ENCODE measurements around the gene ZMIZ1.

ZMIZ1 gene

DNA sequence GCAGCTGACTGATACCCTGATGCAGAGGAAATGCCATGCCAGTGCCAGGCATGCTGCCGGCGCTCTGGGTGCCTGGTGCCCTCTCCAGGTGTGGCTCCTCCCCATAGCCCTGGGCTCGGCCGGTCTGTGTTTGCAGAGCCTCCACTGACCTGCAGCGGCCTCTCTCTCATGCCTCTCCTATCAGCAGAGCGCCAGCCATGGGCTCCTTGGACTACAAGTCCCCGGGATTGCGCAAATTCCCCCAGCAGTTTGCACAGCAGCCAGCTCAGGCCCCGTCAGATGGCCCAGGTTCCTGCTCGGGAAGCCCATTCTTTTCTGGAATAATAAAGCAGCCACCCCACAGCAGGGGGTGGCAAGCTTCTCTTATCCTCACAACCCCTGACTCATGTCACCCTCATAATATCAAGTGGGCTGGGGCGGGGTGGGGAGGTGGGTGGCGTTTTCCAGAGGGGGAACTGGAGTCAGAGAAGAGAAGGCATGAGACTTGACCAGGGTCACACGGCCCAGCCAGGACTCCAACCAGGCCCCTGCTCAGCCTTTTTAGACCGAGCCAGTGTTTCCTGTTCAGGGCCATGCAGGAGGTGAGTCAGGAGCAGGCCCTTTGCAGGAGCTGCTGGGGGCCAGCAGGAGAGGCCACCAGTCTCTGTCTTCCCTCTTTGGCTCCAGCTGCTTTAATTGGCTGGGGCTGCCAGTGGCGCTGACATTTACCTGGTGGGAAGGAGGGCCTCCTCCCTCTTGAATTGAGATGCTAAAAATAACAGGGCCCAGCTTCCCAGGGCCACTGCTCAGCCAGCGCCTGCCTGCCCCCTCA, 58.6 kb downstream of the ZMIZ1 start:
- Histone ChIP-seq H3K4me3 (ENCODE audit: low read depth, low read length) (no peak overlapping the region), H3K27me3 (replicated peaks) (no peaks in the 10 kb centered on the region), H3K27ac (peak overlapping the region; percentile 42), H3K36me3 (replicated peaks) (peaks cover 19% of the 10 kb centered on the region)
- TF ChIP-seq CTCF (IDR thresholded peaks at IDR 0.05; ENCODE audit: low read depth, low read length, missing control alignments), result peak; percentile 13
- peak; percentile 87 for DNase-seq
- in situ Hi-C loops (cut with HindIII; ENCODE audit: low pct_ligation_motif_present, low sequenced_read_pairs), result no loop called here

GRCh38 chr10:79128241-79128922, 59.6 kb downstream of the ZMIZ1 start:
- TF ChIP-seq CTCF (IDR thresholded peaks at IDR 0.05; ENCODE audit: low read depth, low read length, missing control alignments), result no peak
- H3K27me3 ChIP-seq (replicated peaks), result no peaks in the 10 kb centered on the region
- H3K36me3 ChIP-seq (replicated peaks), result peaks cover 19% of the 10 kb centered on the region
- no peak for DNase-seq
- no peak overlapping the region for H3K4me3 ChIP-seq (ENCODE audit: low read depth, low read length)
- no peak overlapping the region for H3K27ac ChIP-seq
- in situ Hi-C loops (cut with HindIII; ENCODE audit: low pct_ligation_motif_present, low sequenced_read_pairs), result no loop called here

- no peak overlapping the region for H3K27ac ChIP-seq
- in situ Hi-C loops (cut with HindIII; ENCODE audit: low pct_ligation_motif_present, low sequenced_read_pairs), result no loop called here
- H3K36me3 ChIP-seq (replicated peaks), result peaks cover 17% of the 10 kb centered on the region
- TF ChIP-seq CTCF (IDR thresholded peaks at IDR 0.05; ENCODE audit: low read depth, low read length, missing control alignments), result no peak
- H3K4me3 ChIP-seq (ENCODE audit: low read depth, low read length), result no peak overlapping the region
- no peak for DNase-seq
- no peaks in the 10 kb centered on the region for H3K27me3 ChIP-seq (replicated peaks)
Measured at GRCh38 chr10:79128923-79129305, 60.1 kb downstream of the ZMIZ1 start.

- in situ Hi-C loops (cut with HindIII; ENCODE audit: low pct_ligation_motif_present, low sequenced_read_pairs), result no loop called here
- Histone ChIP-seq H3K36me3 (replicated peaks) (peaks cover 12% of the 10 kb centered on the region), H3K27ac (peak overlapping the region; percentile 3), H3K27me3 (replicated peaks) (no peaks in the 10 kb centered on the region), H3K4me3 (ENCODE audit: low read depth, low read length) (no peak overlapping the region)
- peak; percentile 30 for TF ChIP-seq CTCF (IDR thresholded peaks at IDR 0.05; ENCODE audit: low read depth, low read length, missing control alignments)
- peak; percentile 36 for DNase-seq
Measured at GRCh38 chr10:79129361-79129997, 60.7 kb downstream of the ZMIZ1 start.

DNA sequence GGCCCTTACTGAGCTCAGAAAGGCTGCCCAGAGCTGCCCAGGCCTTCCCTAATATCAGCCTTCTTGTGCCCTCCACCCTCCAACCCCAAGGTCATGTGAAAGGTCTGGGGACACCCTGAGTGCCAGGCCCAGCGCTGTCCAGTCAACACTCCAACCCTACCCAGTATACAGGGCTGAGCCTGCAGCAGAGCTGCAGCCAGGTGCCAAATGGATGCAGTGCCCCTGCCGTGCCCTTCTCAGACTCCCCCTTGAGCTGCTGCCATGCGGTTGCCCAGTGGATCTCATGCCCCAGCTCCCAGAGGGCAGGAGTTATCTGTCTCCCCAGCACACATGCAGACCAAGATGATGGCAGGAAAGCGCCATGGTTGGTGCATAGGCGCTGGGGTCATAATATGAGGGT, 61.5 kb downstream of the ZMIZ1 start:
- Histone ChIP-seq H3K27me3 (replicated peaks) (no peaks in the 10 kb centered on the region), H3K36me3 (replicated peaks) (peaks cover 4% of the 10 kb centered on the region), H3K27ac (no peak overlapping the region), H3K4me3 (ENCODE audit: low read depth, low read length) (no peak overlapping the region)
- DNase-seq, result no peak
- in situ Hi-C loops (cut with HindIII; ENCODE audit: low pct_ligation_motif_present, low sequenced_read_pairs), result no loop called here
- no peak for TF ChIP-seq CTCF (IDR thresholded peaks at IDR 0.05; ENCODE audit: low read depth, low read length, missing control alignments)

Data from brain microvascular endothelial cell (primary cell).